K562 (cell line): Measurements from ENCODE around the gene TMEM217. TPM values are rescaled to one million over a fixed set of nuclear protein-coding genes. Genes with fewer than 3 reads are reported as not detected.

Experiments used
- EHMT2 ChIP-seq: fragments of 450-650 bp; IDR thresholded peaks from 2 replicates; pipeline ENCODE4 v1.6.1; 2018; ENCODE audit warnings: antibody characterized with exemption
- EWSR1 ChIP-seq: fragments of 450-650 bp; IDR thresholded peaks from 2 replicates; pipeline ENCODE4 v1.6.1; 2018; ENCODE audit warnings: borderline replicate concordance, mild to moderate bottlenecking, low read depth, moderate library complexity; ENCODE audit not compliant: partially characterized antibody
- GTF2E2 ChIP-seq: fragments of 200-800 bp; sonication (Bioruptor generic); IDR thresholded peaks from 2 replicates; pipeline ENCODE4 v1.6.1; 2016; ENCODE audit warnings: missing genetic modification characterization, missing compliant biosample characterization
- HLTF ChIP-seq: fragments of 450-650 bp; IDR thresholded peaks from 2 replicates; pipeline ENCODE4 v1.6.1; 2016
- KAT7 ChIP-seq: sonication (generic); formaldehyde crosslinking; IDR thresholded peaks from 2 replicates; pipeline ENCODE4 v1.8.0; 2022; ENCODE audit warnings: missing genetic modification reagents, mild to moderate bottlenecking, borderline replicate concordance
- MEF2D ChIP-seq: conservative IDR thresholded peaks from 2 replicates; pipeline ENCODE4 v1.6.1; 2016; ENCODE audit warnings: low read depth, missing genetic modification characterization, missing compliant biosample characterization
- NBN ChIP-seq: fragments of 450-650 bp; IDR thresholded peaks from 2 replicates; pipeline ENCODE4 v1.6.1; 2016; ENCODE audit warnings: low read depth, mild to moderate bottlenecking
- NCOA4 ChIP-seq: fragments of 450-650 bp; IDR thresholded peaks from 2 replicates; pipeline ENCODE4 v1.6.1; 2018; ENCODE audit warnings: mild to moderate bottlenecking; ENCODE audit not compliant: partially characterized antibody
- NR4A1 ChIP-seq, 2 experiments: fragments of 250-450 bp in 1 of 2; fragments of 450-650 bp in 1 of 2; sonication (Bioruptor Pico) in 1 of 2; IDR thresholded peaks; 2 replicates each; pipeline versions ENCODE4 v1.4.0 to v1.6.1; 2016 to 2020; ENCODE audit warnings: mild to moderate bottlenecking in 2 of 2, missing compliant biosample characterization in 1 of 2, missing genetic modification characterization in 1 of 2, moderate library complexity in 1 of 2
- PHF21A ChIP-seq: fragments of 450-650 bp; IDR thresholded peaks from 2 replicates; pipeline ENCODE4 v1.6.1; 2017; ENCODE audit warnings: low read depth, borderline replicate concordance
- PML ChIP-seq: IDR thresholded peaks from 2 replicates; pipeline ENCODE4 v1.6.1; 2012; ENCODE audit warnings: low read length, inconsistent platforms
- POLR2B ChIP-seq: fragments of 450-650 bp; IDR thresholded peaks from 2 replicates; pipeline ENCODE4 v1.6.1; 2018; ENCODE audit warnings: low read depth; ENCODE audit not compliant: partially characterized antibody
- PRPF4 ChIP-seq: fragments of 200-400 bp; formaldehyde crosslinking; IDR thresholded peaks from one replicate; pipeline ENCODE4 v1.6.1; 2017; ENCODE audit warnings: low read length, low read depth, mild to moderate bottlenecking; ENCODE audit not compliant: insufficient read depth, poor library complexity, severe bottlenecking
- SMARCE1 ChIP-seq: fragments of 450-650 bp; IDR thresholded peaks from 2 replicates; pipeline ENCODE4 v1.7.1; 2016; ENCODE audit warnings: mild to moderate bottlenecking
- STAT5A ChIP-seq: IDR thresholded peaks from 2 replicates; pipeline ENCODE4 v1.6.1; 2012; ENCODE audit warnings: low read length, inconsistent platforms, borderline replicate concordance
- ZFP30 ChIP-seq: fragments of 250-450 bp; sonication (Bioruptor Pico); IDR thresholded peaks from 2 replicates; pipeline ENCODE4 v1.8.0; 2022; ENCODE audit warnings: moderate library complexity, mild to moderate bottlenecking, inconsistent platforms, borderline replicate concordance
- ZMIZ1 ChIP-seq, 2 experiments: fragments of 150-350 bp in 1 of 2; IDR thresholded peaks; 2 replicates each; pipeline ENCODE4 v1.6.1; 2012 to 2016; ENCODE audit warnings: low read depth in 2 of 2, low read length in 2 of 2, mild to moderate bottlenecking in 1 of 2, moderate library complexity in 1 of 2
- ZNF780A ChIP-seq: fragments of 250-450 bp; sonication (Bioruptor Pico); IDR thresholded peaks from 2 replicates; pipeline ENCODE4 v1.5.0; 2021; ENCODE audit warnings: mild to moderate bottlenecking
- polyA plus RNA-seq, 8 experiments: library from polyadenylated mRNA; depleted of rRNA in 4 of 8; stranded (reverse) in 5 of 8; unstranded in 3 of 8; fragments of >200 nt; fragmentation: Nextera tagmentation in 2 of 8; fragmentation: Illumina TruSeq in 1 of 8; extraction: Ambion mirVana in 2 of 8; extraction: Trizol in 1 of 8; gene quantifications; 2 replicates each; pipeline versions ENCODE4 v1.2.1 to v1.2.3, GENCODE V29; 2011 to 2014; ENCODE audit warnings: inconsistent platforms in 1 of 8, missing spikeins in 1 of 8
- total RNA-seq, 7 experiments: library from RNA; depleted of rRNA in 6 of 7; stranded (reverse); fragments of >200 nt in 6 of 7; fragmentation: Illumina TruSeq in 2 of 7; extraction: Trizol in 2 of 7; gene quantifications; 2 replicates each; pipeline versions ENCODE4 v1.2.1 to v1.2.3, GENCODE V29; 2011 to 2021; ENCODE audit warnings: low replicate concordance in 1 of 7
- TF ChIP-seq, protein P1 (sequence below): fragments of 250-450 bp; sonication (Bioruptor Pico); IDR thresholded peaks from 2 replicates; pipeline ENCODE4 v1.5.0; 2020; ENCODE audit warnings: mild to moderate bottlenecking
- TF ChIP-seq, protein P2 (sequence below), 3 experiments: fragments of 200-800 bp in 1 of 3; fragments of 250-450 bp in 1 of 3; fragments of 450-650 bp in 1 of 3; sonication (Bioruptor Pico) in 1 of 3; sonication (Bioruptor generic) in 1 of 3; formaldehyde crosslinking in 1 of 3; IDR thresholded peaks; 2 replicates each; pipeline versions ENCODE4 v1.6.1 to v1.8.0; 2016 to 2022; ENCODE audit warnings: mild to moderate bottlenecking in 2 of 3, missing genetic modification characterization in 2 of 3, missing compliant biosample characterization in 1 of 3, moderate library complexity in 1 of 3

The TMEM217 gene
- total and polyA plus RNA-seq, 9 of the 15 experiments (the other 6 are each of a cell fraction or from before 2014, with no cell fraction given) = 1.3 to 8.0 (median 1.9) TPM

DNA sequence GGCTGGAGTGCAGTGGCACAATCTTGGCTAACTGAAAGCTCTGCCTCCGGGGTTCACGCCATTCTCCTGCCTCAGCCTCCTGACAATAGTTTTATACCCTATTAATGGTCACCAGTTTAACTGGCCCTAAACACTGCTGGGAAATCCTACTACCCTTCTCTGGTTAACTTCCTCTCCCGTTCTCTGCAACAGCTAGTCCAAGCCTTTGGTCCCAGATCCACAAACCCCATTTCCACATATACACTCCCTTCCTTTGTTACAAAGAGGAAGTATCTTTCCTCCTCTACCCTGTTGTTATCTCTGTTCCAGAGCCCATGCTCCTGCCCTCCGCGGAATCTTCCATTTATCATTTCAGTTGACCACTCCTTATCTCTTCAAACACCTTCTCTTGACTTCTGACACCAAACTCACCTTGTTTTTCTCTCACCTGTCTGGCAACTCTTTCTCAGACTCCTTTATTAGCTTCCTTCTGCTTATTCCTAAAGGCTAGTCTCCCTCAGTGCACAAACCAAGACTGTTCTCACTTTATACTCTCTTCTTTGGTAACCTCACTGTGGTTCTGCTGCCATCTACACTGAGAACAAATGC is 25.4 kb downstream of the TMEM217 start (continued):
- TF ChIP-seq EWSR1 = no peak
- no peak for TF ChIP-seq NCOA4
- no peak for TF ChIP-seq NR4A1 (CRISPR knock-in tag; IDR thresholded peaks at IDR 0.05)
- TF ChIP-seq NR4A1 (tag; IDR thresholded peaks at IDR 0.05) = 0 out of 2 replicates have a peak, but pooled peaks have one; percentile 46
- peak; percentile 100 for TF ChIP-seq SMARCE1
- peak; percentile 82 for TF ChIP-seq STAT5A
- TF ChIP-seq POLR2B = peak; percentile 40
- TF ChIP-seq, protein P1, sequence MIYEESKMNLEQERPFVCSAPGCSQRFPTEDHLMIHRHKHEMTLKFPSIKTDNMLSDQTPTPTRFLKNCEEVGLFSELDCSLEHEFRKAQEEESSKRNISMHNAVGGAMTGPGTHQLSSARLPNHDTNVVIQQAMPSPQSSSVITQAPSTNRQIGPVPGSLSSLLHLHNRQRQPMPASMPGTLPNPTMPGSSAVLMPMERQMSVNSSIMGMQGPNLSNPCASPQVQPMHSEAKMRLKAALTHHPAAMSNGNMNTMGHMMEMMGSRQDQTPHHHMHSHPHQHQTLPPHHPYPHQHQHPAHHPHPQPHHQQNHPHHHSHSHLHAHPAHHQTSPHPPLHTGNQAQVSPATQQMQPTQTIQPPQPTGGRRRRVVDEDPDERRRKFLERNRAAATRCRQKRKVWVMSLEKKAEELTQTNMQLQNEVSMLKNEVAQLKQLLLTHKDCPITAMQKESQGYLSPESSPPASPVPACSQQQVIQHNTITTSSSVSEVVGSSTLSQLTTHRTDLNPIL (CRISPR knock-in tag) = no peak
- peak; percentile 93; the same call in 1 of the 2 replicates for TF ChIP-seq HLTF
- TF ChIP-seq MEF2D (tag) = peak; percentile 71; the same call in 1 of the 2 replicates
- peak; percentile 97 for TF ChIP-seq NBN
- peak; percentile 97 for TF ChIP-seq EHMT2
- TF ChIP-seq PRPF4 = no peak
- TF ChIP-seq ZNF780A = no peak
- no peak for TF ChIP-seq GTF2E2 (tag)
- peak; percentile 91 for TF ChIP-seq PML
- TF ChIP-seq ZFP30 (CRISPR knock-in tag) = no peak
- TF ChIP-seq PHF21A = no peak
- TF ChIP-seq, protein P2, sequence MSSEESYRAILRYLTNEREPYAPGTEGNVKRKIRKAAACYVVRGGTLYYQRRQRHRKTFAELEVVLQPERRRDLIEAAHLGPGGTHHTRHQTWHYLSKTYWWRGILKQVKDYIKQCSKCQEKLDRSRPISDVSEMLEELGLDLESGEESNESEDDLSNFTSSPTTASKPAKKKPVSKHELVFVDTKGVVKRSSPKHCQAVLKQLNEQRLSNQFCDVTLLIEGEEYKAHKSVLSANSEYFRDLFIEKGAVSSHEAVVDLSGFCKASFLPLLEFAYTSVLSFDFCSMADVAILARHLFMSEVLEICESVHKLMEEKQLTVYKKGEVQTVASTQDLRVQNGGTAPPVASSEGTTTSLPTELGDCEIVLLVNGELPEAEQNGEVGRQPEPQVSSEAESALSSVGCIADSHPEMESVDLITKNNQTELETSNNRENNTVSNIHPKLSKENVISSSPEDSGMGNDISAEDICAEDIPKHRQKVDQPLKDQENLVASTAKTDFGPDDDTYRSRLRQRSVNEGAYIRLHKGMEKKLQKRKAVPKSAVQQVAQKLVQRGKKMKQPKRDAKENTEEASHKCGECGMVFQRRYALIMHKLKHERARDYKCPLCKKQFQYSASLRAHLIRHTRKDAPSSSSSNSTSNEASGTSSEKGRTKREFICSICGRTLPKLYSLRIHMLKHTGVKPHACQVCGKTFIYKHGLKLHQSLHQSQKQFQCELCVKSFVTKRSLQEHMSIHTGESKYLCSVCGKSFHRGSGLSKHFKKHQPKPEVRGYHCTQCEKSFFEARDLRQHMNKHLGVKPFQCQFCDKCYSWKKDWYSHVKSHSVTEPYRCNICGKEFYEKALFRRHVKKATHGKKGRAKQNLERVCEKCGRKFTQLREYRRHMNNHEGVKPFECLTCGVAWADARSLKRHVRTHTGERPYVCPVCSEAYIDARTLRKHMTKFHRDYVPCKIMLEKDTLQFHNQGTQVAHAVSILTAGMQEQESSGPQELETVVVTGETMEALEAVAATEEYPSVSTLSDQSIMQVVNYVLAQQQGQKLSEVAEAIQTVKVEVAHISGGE (CRISPR knock-in tag; IDR thresholded peaks at IDR 0.05) = peak in 1 of 3 experiments; percentile 51; a peak in 2 of 6 replicates
- 0 out of 2 replicates have a peak, but pooled peaks have one; percentile 18 for TF ChIP-seq KAT7 (CRISPR knock-in tag)
- peak in 1 of 2 experiments; percentile 78; a peak in 2 of 4 replicates for TF ChIP-seq ZMIZ1 (IDR thresholded peaks at IDR 0.05; ENCODE audit: low read depth in 2 of 2, low read length in 2 of 2)
